ENCODE measurements around the gene ACTRT3.

DNA sequence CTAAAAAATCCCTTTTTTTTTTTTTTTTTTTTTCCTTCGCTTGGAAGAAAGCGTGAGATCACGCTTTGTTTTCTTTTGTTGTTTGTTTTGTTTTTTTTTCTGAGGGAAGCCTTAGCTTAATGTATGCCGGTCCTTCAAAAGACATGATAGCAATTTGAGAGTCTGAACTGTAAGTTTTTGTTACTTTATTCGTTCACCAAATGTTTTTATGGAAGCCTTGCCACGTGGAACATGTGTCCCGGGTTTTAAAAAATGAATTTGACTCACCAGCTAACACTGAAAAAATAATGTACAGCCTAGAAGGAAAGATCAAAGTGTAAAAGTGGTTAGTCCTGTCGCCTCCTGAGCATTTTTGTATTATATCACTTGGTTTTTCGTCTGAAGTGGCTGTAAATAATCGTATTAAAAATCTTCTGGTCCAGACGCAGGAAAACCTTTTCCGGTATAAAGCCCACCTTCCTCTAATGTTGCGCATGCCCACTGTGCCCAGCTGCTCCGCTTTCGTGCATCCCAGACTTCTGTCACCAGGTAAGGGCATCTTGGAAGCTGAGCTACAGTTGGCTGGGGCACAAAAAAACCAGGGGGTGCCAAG lies 3.0 kb upstream of the ACTRT3 start:
- TF ChIP-seq, protein P1, sequence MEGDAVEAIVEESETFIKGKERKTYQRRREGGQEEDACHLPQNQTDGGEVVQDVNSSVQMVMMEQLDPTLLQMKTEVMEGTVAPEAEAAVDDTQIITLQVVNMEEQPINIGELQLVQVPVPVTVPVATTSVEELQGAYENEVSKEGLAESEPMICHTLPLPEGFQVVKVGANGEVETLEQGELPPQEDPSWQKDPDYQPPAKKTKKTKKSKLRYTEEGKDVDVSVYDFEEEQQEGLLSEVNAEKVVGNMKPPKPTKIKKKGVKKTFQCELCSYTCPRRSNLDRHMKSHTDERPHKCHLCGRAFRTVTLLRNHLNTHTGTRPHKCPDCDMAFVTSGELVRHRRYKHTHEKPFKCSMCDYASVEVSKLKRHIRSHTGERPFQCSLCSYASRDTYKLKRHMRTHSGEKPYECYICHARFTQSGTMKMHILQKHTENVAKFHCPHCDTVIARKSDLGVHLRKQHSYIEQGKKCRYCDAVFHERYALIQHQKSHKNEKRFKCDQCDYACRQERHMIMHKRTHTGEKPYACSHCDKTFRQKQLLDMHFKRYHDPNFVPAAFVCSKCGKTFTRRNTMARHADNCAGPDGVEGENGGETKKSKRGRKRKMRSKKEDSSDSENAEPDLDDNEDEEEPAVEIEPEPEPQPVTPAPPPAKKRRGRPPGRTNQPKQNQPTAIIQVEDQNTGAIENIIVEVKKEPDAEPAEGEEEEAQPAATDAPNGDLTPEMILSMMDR (conservative IDR thresholded peaks at IDR 0.05 in 1 of 2, IDR thresholded peaks at IDR 0.05 in 1 of 2; ENCODE audit: low read depth in 1 of 2, low read length in 2 of 2): no peak
- no peak for TF ChIP-seq EZH2 (IDR thresholded peaks at IDR 0.05; ENCODE audit: low read length, missing control alignments)

Measured in fibroblast of lung (primary cell).